Parathyroid adenoma (tissue), 2 donors: Measurements from ENCODE around the gene NCR1.
"Not testable (repeated sequence)": the region's sequence is repeated elsewhere in the genome, so short reads cannot be mapped to it uniquely, and the experiment has no call there.

Experiments used
- H2AFZ ChIP-seq: fragments of 300-600 bp; sonication (generic); one replicate; pipeline ENCODE4 v1.7.0; 2017; ENCODE audit warnings: antibody characterized with exemption, mild to moderate bottlenecking
- H3K27ac ChIP-seq: fragments of 300-600 bp; sonication (generic); one replicate; pipeline ENCODE4 v1.7.0; 2017
- H3K27me3 ChIP-seq: fragments of 300-600 bp; sonication (generic); one replicate; pipeline ENCODE4 v1.7.0; 2017; ENCODE audit warnings: low read length; ENCODE audit not compliant: control insufficient read depth, insufficient read depth
- H3K36me3 ChIP-seq: fragments of 300-600 bp; sonication (generic); one replicate; pipeline ENCODE4 v1.7.0; 2017; ENCODE audit warnings: low read length; ENCODE audit not compliant: control insufficient read depth, insufficient read depth
- H3K4me1 ChIP-seq: fragments of 300-600 bp; sonication (generic); one replicate; pipeline ENCODE4 v1.7.0; 2017; ENCODE audit warnings: control low read depth
- H3K4me2 ChIP-seq: fragments of 300-600 bp; sonication (generic); one replicate; pipeline ENCODE4 v1.7.0; 2017; ENCODE audit warnings: low read length
- H3K4me3 ChIP-seq: fragments of 300-600 bp; sonication (generic); one replicate; pipeline ENCODE4 v1.7.0; 2017; ENCODE audit warnings: low read depth, low read length
- H3K79me2 ChIP-seq: fragments of 300-600 bp; sonication (generic); one replicate; pipeline ENCODE4 v1.7.0; 2017; ENCODE audit warnings: control low read depth
- H3K9ac ChIP-seq: fragments of 300-600 bp; sonication (generic); one replicate; pipeline ENCODE4 v1.7.0; 2017; ENCODE audit warnings: mild to moderate bottlenecking
- H3K9me3 ChIP-seq: fragments of 300-600 bp; sonication (generic); one replicate; pipeline ENCODE4 v1.7.0; 2017; ENCODE audit warnings: low read length; ENCODE audit not compliant: control insufficient read depth
- TF ChIP-seq, protein P1 (sequence below): fragments of 300-600 bp; sonication (generic); IDR thresholded peaks from one replicate; pipeline ENCODE4 v1.7.0; 2017; ENCODE audit warnings: antibody characterized with exemption, mild to moderate bottlenecking
- donor health status: primary hyperparathyroidism.

The NCR1 gene

GRCh38 chr19:54902061-54902460 lies 3.9 kb upstream of the NCR1 start:
- H3K27me3 ChIP-seq: no peaks in the 10 kb centered on the region
- H3K9me3 ChIP-seq: no peaks in the 10 kb centered on the region
- H3K36me3 ChIP-seq: no peaks in the 10 kb centered on the region
- no peak overlapping the region for H3K4me2 ChIP-seq
- no peak overlapping the region for H3K9ac ChIP-seq
- H3K4me1 ChIP-seq: no peaks in the 10 kb centered on the region
- H2AFZ ChIP-seq: no peak overlapping the region
- no peak overlapping the region for H3K4me3 ChIP-seq
- TF ChIP-seq, protein P1, sequence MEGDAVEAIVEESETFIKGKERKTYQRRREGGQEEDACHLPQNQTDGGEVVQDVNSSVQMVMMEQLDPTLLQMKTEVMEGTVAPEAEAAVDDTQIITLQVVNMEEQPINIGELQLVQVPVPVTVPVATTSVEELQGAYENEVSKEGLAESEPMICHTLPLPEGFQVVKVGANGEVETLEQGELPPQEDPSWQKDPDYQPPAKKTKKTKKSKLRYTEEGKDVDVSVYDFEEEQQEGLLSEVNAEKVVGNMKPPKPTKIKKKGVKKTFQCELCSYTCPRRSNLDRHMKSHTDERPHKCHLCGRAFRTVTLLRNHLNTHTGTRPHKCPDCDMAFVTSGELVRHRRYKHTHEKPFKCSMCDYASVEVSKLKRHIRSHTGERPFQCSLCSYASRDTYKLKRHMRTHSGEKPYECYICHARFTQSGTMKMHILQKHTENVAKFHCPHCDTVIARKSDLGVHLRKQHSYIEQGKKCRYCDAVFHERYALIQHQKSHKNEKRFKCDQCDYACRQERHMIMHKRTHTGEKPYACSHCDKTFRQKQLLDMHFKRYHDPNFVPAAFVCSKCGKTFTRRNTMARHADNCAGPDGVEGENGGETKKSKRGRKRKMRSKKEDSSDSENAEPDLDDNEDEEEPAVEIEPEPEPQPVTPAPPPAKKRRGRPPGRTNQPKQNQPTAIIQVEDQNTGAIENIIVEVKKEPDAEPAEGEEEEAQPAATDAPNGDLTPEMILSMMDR: no peak
- H3K79me2 ChIP-seq: no peaks in the 10 kb centered on the region
- no peak overlapping the region for H3K27ac ChIP-seq

- H3K27me3 ChIP-seq: no peaks in the 10 kb centered on the region
- TF ChIP-seq, protein P1: no peak
Measured at GRCh38 chr19:54903303-54903702, 2.6 kb upstream of the NCR1 start.

DNA sequence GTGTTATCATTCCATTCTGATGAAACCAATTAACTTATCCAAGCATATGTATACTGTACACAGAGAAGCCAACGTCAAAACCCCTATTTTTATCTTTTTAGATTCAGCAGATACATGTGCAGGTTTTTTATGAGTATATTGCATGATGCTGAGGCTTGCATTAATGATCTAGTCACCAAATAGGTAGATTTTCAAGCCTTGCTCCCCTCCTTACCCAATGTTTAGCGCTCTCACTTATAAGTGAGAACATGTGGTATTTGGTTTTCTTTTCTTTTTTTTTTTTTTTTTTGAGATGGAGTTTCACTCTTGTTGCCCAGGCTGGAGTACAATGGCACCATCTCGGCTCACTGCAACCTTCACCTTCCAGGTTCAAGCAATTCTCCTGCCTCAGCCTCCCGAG lies 1.7 kb upstream of the NCR1 start:
- not testable (repeated sequence) for H3K27me3 ChIP-seq, H3K4me2 ChIP-seq, H3K4me1 ChIP-seq, H3K9ac ChIP-seq, H3K79me2 ChIP-seq, H3K36me3 ChIP-seq, H2AFZ ChIP-seq, H3K9me3 ChIP-seq, H3K4me3 ChIP-seq, H3K27ac ChIP-seq

More at GRCh38 chr19:54903303-54903702, 2.6 kb upstream of the NCR1 start:
- Histone ChIP-seq H3K4me2 (no peak overlapping the region), H3K79me2 (no peaks in the 10 kb centered on the region), H2AFZ (no peak overlapping the region), H3K4me3 (no peak overlapping the region), H3K9me3 (no peaks in the 10 kb centered on the region), H3K9ac (no peak overlapping the region), H3K36me3 (no peaks in the 10 kb centered on the region), H3K27ac (no peak overlapping the region), H3K4me1 (no peaks in the 10 kb centered on the region)

- Histone ChIP-seq H3K27me3 (no peaks in the 10 kb centered on the region), H3K9me3 (no peaks in the 10 kb centered on the region), H3K9ac (no peak overlapping the region), H3K4me2 (no peak overlapping the region), H3K36me3 (no peaks in the 10 kb centered on the region), H3K4me1 (no peaks in the 10 kb centered on the region), H3K4me3 (no peak overlapping the region), H2AFZ (no peak overlapping the region), H3K79me2 (no peaks in the 10 kb centered on the region), H3K27ac (no peak overlapping the region)
- TF ChIP-seq, protein P1: no peak
Measured at GRCh38 chr19:54905421-54905802, 536 bp upstream of the NCR1 start.

DNA sequence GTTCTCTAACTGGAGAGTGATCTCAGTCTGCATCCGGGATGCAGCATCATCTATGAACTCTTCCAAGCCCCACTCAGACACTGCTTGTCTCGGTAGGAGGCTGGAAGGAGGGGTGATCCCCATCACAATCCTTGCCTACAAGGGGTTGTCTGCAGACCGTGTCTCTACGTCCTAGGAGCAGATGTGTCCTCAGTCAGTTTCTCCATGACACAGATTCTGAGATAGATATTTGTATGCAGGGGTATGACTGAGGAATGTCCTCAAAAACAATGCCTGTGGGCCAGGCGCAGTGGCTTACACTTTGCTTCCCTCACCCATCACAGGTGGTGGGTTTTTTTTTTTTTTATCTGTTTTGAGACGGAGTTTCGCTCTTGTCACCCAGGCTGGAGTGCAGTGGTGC lies 871 bp downstream of the NCR1 start:
- H3K9me3 ChIP-seq: no peaks in the 10 kb centered on the region
- H3K79me2 ChIP-seq: no peaks in the 10 kb centered on the region
- no peaks in the 10 kb centered on the region for H3K27me3 ChIP-seq
- no peak overlapping the region for H3K27ac ChIP-seq
- TF ChIP-seq, protein P1: no peak
- H3K4me1 ChIP-seq: no peaks in the 10 kb centered on the region
- no peak overlapping the region for H3K4me2 ChIP-seq
- H2AFZ ChIP-seq: no peak overlapping the region
- H3K4me3 ChIP-seq: no peak overlapping the region
- H3K36me3 ChIP-seq: no peaks in the 10 kb centered on the region
- no peak overlapping the region for H3K9ac ChIP-seq

- not testable (repeated sequence) for H3K9ac ChIP-seq, H3K79me2 ChIP-seq, H3K36me3 ChIP-seq, H3K27ac ChIP-seq, H3K4me3 ChIP-seq, H2AFZ ChIP-seq, H3K4me2 ChIP-seq, H3K9me3 ChIP-seq, H3K4me1 ChIP-seq, H3K27me3 ChIP-seq
Measured at GRCh38 chr19:54907899-54908298, 2.0 kb downstream of the NCR1 start.
